Smooth muscle cell (in vitro differentiated cells): ENCODE results near the gene EDEM2. TPM values are rescaled to one million over a fixed set of nuclear protein-coding genes. Genes with fewer than 3 reads are reported as not detected.
A peak's percentile ranks its signal among the peaks of the same experiment; 100 is the strongest.
"Not testable (repeated sequence)": the region's sequence is repeated elsewhere in the genome, so short reads cannot be mapped to it uniquely, and the experiment has no call there.

Experiments
- DNase-seq: peaks from one replicate; lab custom pipeline; 2025; ENCODE audit not compliant: unreplicated experiment; lab: John Stamatoyannopoulos, UW
- H2AFZ ChIP-seq: fragments of 200-600 bp; sonication (generic); 2 replicates; pipeline ENCODE4 v1.6.0; 2016; ENCODE audit warnings: antibody characterized with exemption, low read depth, mild to moderate bottlenecking
- H3F3A ChIP-seq: fragments of 200-600 bp; sonication (generic); 2 replicates; pipeline ENCODE4 v1.6.0; 2017; ENCODE audit warnings: antibody characterized with exemption, low read depth
- H3K27ac ChIP-seq: fragments of 200-600 bp; sonication (generic); 2 replicates; pipeline ENCODE4 v1.5.1; 2016; ENCODE audit warnings: low read depth, mild to moderate bottlenecking
- H3K27me3 ChIP-seq: fragments of 200-600 bp; sonication (generic); 2 replicates; pipeline ENCODE4 v1.6.1; 2016; ENCODE audit warnings: low read depth, mild to moderate bottlenecking
- H3K36me3 ChIP-seq: fragments of 200-600 bp; sonication (generic); 2 replicates; pipeline ENCODE4 v1.5.1; 2016; ENCODE audit warnings: low read depth
- H3K4me1 ChIP-seq: fragments of 200-600 bp; sonication (generic); 2 replicates; pipeline ENCODE4 v1.5.1; 2016; ENCODE audit warnings: low read depth
- H3K4me2 ChIP-seq: fragments of 200-600 bp; sonication (generic); 2 replicates; pipeline ENCODE4 v1.6.0; 2016; ENCODE audit warnings: mild to moderate bottlenecking
- H3K4me3 ChIP-seq: fragments of 200-600 bp; sonication (generic); 2 replicates; pipeline ENCODE4 v1.5.1; 2016; ENCODE audit warnings: mild to moderate bottlenecking
- H3K79me2 ChIP-seq: fragments of 200-600 bp; sonication (generic); 2 replicates; pipeline ENCODE4 v1.6.0; 2016; ENCODE audit warnings: low read depth, mild to moderate bottlenecking
- H3K9ac ChIP-seq: fragments of 200-600 bp; sonication (generic); 2 replicates; pipeline ENCODE4 v1.6.0; 2016; ENCODE audit warnings: low read depth
- H3K9me3 ChIP-seq: fragments of 200-600 bp; sonication (generic); replicated peaks from 2 replicates; pipeline ENCODE4 v1.5.1; 2016; ENCODE audit warnings: low read depth
- H4K20me1 ChIP-seq: fragments of 200-600 bp; sonication (generic); 2 replicates; pipeline ENCODE4 v1.6.0; 2016; ENCODE audit warnings: low read depth
- WGBS: methylation state at CpG from one replicate; pipeline ENCODE4 v1.1.7; 2016; ENCODE audit warnings: low lambda C conversion rate; 5-methylcytosine and 5-hydroxymethylcytosine counted together
- polyA plus RNA-seq: library from polyadenylated mRNA; unstranded; fragments of >200 nt; fragmentation: Nextera tagmentation; extraction: Ambion mirVana; gene quantifications from 2 replicates; pipeline ENCODE4 v1.2.1, GENCODE V29; 2016
- total RNA-seq: library from RNA; depleted of rRNA; stranded (reverse); fragments of >200 nt; gene quantifications from 2 replicates; pipeline ENCODE4 v1.2.3, GENCODE V29; 2014
- TF ChIP-seq, protein P1 (sequence below): fragments of 200-600 bp; sonication (generic); IDR thresholded peaks from 2 replicates; pipeline ENCODE4 v1.5.1; 2017; ENCODE audit warnings: borderline replicate concordance, mild to moderate bottlenecking, antibody characterized with exemption; ENCODE audit not compliant: insufficient read depth, poor library complexity, severe bottlenecking

The EDEM2 gene
- total and polyA plus RNA-seq, 2 experiments from 2014 or later, result 11.6 to 22.6 TPM

DNA sequence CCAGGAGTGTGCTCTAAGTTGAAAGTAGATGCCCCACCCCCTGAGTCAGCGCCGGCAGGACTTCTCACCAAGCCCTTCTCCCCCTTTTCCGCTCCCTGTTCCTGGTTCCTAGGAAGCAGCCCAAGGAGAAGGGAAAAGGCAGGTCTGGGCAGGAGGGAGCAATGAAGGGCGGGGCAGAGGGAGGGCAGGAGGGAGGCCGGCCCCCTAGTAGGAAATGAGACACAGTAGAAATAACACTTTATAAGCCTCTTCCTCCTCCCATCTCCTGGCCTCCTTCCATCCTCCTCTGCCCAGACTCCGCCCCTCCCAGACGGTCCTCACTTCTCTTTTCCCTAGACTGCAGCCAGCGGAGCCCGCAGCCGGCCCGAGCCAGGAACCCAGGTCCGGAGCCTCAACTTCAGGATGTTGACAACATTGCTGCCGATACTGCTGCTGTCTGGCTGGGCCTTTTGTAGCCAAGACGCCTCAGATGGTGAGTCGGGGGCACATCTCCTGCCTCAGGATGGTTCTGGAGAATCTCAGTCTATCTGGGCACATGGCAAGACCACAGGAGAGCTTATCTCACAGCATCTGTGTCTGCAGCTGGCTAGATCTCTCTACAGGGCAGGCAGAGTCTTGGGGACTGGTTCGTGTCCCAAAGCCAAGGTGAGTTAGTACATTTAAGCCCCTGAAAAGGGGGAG lies 24.8 kb upstream of the EDEM2 start, which contains the start of gene PROCR:
Gene PROCR, plus strand, starts transcription at position 320 of the 681 bp plus-strand sequence. Its CDS starts 83 bp downstream, at position 403.
- Histone ChIP-seq H3K4me1 (peaks cover 5% of the 10 kb centered on the region), H3K4me3 (peak within 1 kb of the TSS; percentile 40), H3F3A (peaks cover 12% of the 10 kb centered on the region), H2AFZ (peak within 1 kb of the TSS; percentile 52), H3K79me2 (no peaks in the 10 kb centered on the region), H3K36me3 (no peaks in the 10 kb centered on the region), H3K4me2 (peak within 1 kb of the TSS; percentile 82), H3K9me3 (no peaks in the 10 kb centered on the region), H3K27me3 (no peaks in the 10 kb centered on the region), H3K9ac (no peak within 1 kb of the TSS), H4K20me1 (no peaks in the 10 kb centered on the region), H3K27ac (no peak within 1 kb of the TSS)
- WGBS, result 6% methylated on average over 16 of the region's 16 CpGs
- TF ChIP-seq, protein P1, sequence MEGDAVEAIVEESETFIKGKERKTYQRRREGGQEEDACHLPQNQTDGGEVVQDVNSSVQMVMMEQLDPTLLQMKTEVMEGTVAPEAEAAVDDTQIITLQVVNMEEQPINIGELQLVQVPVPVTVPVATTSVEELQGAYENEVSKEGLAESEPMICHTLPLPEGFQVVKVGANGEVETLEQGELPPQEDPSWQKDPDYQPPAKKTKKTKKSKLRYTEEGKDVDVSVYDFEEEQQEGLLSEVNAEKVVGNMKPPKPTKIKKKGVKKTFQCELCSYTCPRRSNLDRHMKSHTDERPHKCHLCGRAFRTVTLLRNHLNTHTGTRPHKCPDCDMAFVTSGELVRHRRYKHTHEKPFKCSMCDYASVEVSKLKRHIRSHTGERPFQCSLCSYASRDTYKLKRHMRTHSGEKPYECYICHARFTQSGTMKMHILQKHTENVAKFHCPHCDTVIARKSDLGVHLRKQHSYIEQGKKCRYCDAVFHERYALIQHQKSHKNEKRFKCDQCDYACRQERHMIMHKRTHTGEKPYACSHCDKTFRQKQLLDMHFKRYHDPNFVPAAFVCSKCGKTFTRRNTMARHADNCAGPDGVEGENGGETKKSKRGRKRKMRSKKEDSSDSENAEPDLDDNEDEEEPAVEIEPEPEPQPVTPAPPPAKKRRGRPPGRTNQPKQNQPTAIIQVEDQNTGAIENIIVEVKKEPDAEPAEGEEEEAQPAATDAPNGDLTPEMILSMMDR, result no peak
- peak; percentile 18 for DNase-seq

DNA sequence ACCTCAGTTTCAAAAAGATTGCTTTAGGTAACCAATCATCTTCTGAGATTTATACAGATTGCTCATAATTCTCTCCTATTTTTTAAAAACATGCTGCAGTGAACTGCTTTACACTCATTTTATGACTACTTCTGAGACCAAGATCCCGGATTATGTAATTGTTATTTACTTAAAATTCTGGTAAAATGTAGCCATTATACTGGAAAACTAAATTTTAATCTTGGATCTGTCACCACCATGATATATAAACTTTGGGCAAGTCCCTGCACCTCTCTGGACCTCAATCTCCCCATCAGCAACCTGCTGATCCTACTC lies 24.3 kb upstream of the EDEM2 start:
- Histone ChIP-seq H3K27ac (no peak overlapping the region), H3K9ac (no peak overlapping the region), H3K4me1 (peaks cover 5% of the 10 kb centered on the region), H3K9me3 (no peaks in the 10 kb centered on the region), H3K4me2 (peak overlapping the region; percentile 82), H3K79me2 (no peaks in the 10 kb centered on the region), H3F3A (peaks cover 12% of the 10 kb centered on the region), H3K27me3 (no peaks in the 10 kb centered on the region), H3K4me3 (peak overlapping the region; percentile 40), H3K36me3 (no peaks in the 10 kb centered on the region), H2AFZ (no peak overlapping the region), H4K20me1 (no peaks in the 10 kb centered on the region)
- WGBS, result 87% methylated on average over 1 of the region's 1 CpG
- TF ChIP-seq, protein P1, result no peak
- no peak for DNase-seq

DNA sequence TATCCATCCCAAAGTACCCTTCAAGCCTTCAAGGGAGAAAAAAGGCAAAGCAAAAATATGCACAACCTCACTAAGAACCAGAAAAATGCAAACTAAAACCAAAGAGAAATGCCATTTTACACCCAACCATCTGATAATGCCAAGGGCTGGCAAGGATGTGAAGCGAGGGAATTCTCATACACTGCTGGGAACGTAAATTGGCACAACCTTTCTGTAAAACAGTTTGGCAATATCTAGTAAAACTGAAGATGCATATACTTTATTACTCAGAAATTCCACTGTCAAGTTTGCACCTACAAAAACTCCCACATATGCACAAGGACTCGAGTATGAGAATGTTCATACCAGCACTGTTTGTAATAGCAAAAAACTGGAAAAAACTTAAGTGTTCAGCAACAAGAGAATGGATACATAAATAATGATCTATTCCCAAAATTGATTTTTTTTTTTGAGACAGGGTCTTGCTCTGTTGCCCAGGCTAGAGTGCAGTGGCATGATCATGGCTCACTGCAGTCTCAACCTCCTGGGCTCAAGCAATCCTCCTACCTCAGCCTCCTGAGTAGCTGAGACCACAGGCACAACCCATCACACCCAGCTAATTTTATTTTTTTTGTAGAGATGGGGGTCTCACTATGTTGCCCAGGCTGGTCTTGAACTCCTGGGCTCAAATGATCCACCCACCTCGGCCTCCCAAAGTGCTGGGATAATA lies 21.7 kb upstream of the EDEM2 start:
- not testable (repeated sequence) for H3K27ac ChIP-seq, H2AFZ ChIP-seq, H3K36me3 ChIP-seq, H3K4me2 ChIP-seq, H3K79me2 ChIP-seq, H3K4me1 ChIP-seq, H4K20me1 ChIP-seq, H3K27me3 ChIP-seq, H3K4me3 ChIP-seq, H3K9me3 ChIP-seq, DNase-seq, H3K9ac ChIP-seq
- WGBS, result 89% methylated on average over 4 of the region's 4 CpGs
- peaks cover 12% of the 10 kb centered on the region for H3F3A ChIP-seq

DNA sequence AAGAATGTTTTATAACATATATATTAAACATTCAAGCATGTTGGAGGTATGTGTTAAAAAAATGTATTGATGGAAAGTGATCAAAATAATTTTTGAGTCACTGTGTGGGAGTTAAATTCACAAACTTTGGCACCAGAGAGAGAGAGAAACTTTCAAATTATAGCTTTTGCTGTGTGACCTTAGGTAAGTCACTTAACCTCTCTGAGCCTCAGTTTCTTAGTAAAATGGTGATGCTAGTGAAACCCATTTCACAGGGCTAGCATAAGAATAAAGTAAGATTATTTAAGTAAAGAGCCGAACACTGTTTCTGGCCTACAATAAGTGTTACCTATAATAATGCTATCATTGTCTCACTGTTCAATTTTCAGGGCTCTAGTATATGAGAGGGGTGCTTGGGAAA lies 20.7 kb upstream of the EDEM2 start:
- Histone ChIP-seq H3F3A (peaks cover 9% of the 10 kb centered on the region), H3K36me3 (no peaks in the 10 kb centered on the region)
- 100% methylated on average over 1 of the region's 1 CpG for WGBS

More for the DNA sequence above, 20.7 kb upstream of the EDEM2 start:
- Histone ChIP-seq H3K4me1 (peaks cover 5% of the 10 kb centered on the region), H3K9ac (no peak overlapping the region), H4K20me1 (no peaks in the 10 kb centered on the region), H3K4me2 (no peak overlapping the region), H3K4me3 (no peak overlapping the region), H3K27ac (no peak overlapping the region), H3K27me3 (no peaks in the 10 kb centered on the region), H3K9me3 (no peaks in the 10 kb centered on the region), H3K79me2 (no peaks in the 10 kb centered on the region), H2AFZ (no peak overlapping the region)
- DNase-seq, result no peak
- TF ChIP-seq, protein P1, result no peak
